ENCODE results near the gene MARCHF6. TPM values are rescaled to one million over a fixed set of nuclear protein-coding genes. Genes with fewer than 3 reads are reported as not detected.
"Not testable (repeated sequence)": the region's sequence is repeated elsewhere in the genome, so short reads cannot be mapped to it uniquely, and the experiment has no call there.

MARCHF6 gene
- total RNA-seq, 1 donor from 2014 or later, result 142 TPM

- no peak for DNase-seq (ENCODE audit: low spot score)
- intact Hi-C loops (cut with DNase I), result no loop called here
These were observed 19.5 kb downstream of the MARCHF6 start for GRCh38 chr5:10372726-10373709.

GRCh38 chr5:10374046-10375022 lies 20.8 kb downstream of the MARCHF6 start:
- intact Hi-C loops (cut with DNase I), result no loop called here
- no peak for DNase-seq (ENCODE audit: low spot score)

- intact Hi-C loops (cut with DNase I); DNase-seq (ENCODE audit: low spot score): not testable (repeated sequence)
These were observed 21.7 kb downstream of the MARCHF6 start for GRCh38 chr5:10375146-10375545.

- intact Hi-C loops (cut with DNase I), result no loop called here
- no peak for DNase-seq (ENCODE audit: low spot score)
These were observed 23.0 kb downstream of the MARCHF6 start for GRCh38 chr5:10376544-10376943.

- intact Hi-C loops (cut with DNase I), result no loop called here
- no peak for DNase-seq (ENCODE audit: low spot score)
These were observed 23.6 kb downstream of the MARCHF6 start for GRCh38 chr5:10377081-10377480.

GRCh38 chr5:10381803-10382202 lies 28.3 kb downstream of the MARCHF6 start:
- intact Hi-C loops (cut with DNase I), result no loop called here
- DNase-seq (ENCODE audit: low spot score), result no peak

- no peak for DNase-seq (ENCODE audit: low spot score)
- intact Hi-C loops (cut with DNase I), result no loop called here
These were observed 31.0 kb downstream of the MARCHF6 start for GRCh38 chr5:10384483-10384882.

GRCh38 chr5:10387690-10388089 lies 34.2 kb downstream of the MARCHF6 start:
- intact Hi-C loops (cut with DNase I), result no loop called here
- DNase-seq (ENCODE audit: low spot score), result no peak

GRCh38 chr5:10391130-10391529 lies 37.6 kb downstream of the MARCHF6 start:
- DNase-seq (ENCODE audit: low spot score), result no peak
- intact Hi-C loops (cut with DNase I), result no loop called here

GRCh38 chr5:10392567-10393328 lies 39.3 kb downstream of the MARCHF6 start:
- intact Hi-C loops (cut with DNase I); DNase-seq (ENCODE audit: low spot score): not testable (repeated sequence)

GRCh38 chr5:10393491-10393890 lies 40.0 kb downstream of the MARCHF6 start:
- no peak for DNase-seq (ENCODE audit: low spot score)
- intact Hi-C loops (cut with DNase I), result no loop called here

GRCh38 chr5:10396552-10396951 lies 43.1 kb downstream of the MARCHF6 start:
- no peak for DNase-seq (ENCODE audit: low spot score)
- intact Hi-C loops (cut with DNase I), result no loop called here

- DNase-seq (ENCODE audit: low spot score), result no peak
- intact Hi-C loops (cut with DNase I), result loop anchor here (5.0 kb wide), 2 partner anchors 48 to 113 kb away; partner anchors contain the start of gene MARCHF6
These were observed 46.3 kb downstream of the MARCHF6 start for GRCh38 chr5:10399839-10400238.

- no peak for DNase-seq (ENCODE audit: low spot score)
- intact Hi-C loops (cut with DNase I), result loop anchor here (5.0 kb wide), 2 partner anchors 48 to 113 kb away; partner anchors contain the start of gene MARCHF6
These were observed 46.9 kb downstream of the MARCHF6 start for GRCh38 chr5:10400411-10400810.

- DNase-seq (ENCODE audit: low spot score), result no peak
- intact Hi-C loops (cut with DNase I), result loop anchor here (5.0 kb wide), 2 partner anchors 49 to 114 kb away; partner anchors contain the start of gene MARCHF6
These were observed 47.3 kb downstream of the MARCHF6 start for GRCh38 chr5:10400831-10401230.

GRCh38 chr5:10401498-10401897 lies 48.0 kb downstream of the MARCHF6 start:
- DNase-seq (ENCODE audit: low spot score), result no peak
- intact Hi-C loops (cut with DNase I), result loop anchor here (5.0 kb wide), 2 partner anchors 49 to 114 kb away; partner anchors contain the start of gene MARCHF6
